Limb (tissue), 2 donors: ENCODE data around the gene TTC6.

Source experiments
- DNase-seq, 2 donors: peaks; one replicate each; pipeline ENCODE4 v3.0.0-alpha.2; 2016; ENCODE audit errors: extremely low spot score in 2 of 2

TTC6 gene

GRCh38 chr14:37585971-37586796, 9.2 kb upstream of the TTC6 start:
- no peak for DNase-seq

GRCh38 chr14:37586797-37587130, 8.7 kb upstream of the TTC6 start:
- no peak for DNase-seq

DNA sequence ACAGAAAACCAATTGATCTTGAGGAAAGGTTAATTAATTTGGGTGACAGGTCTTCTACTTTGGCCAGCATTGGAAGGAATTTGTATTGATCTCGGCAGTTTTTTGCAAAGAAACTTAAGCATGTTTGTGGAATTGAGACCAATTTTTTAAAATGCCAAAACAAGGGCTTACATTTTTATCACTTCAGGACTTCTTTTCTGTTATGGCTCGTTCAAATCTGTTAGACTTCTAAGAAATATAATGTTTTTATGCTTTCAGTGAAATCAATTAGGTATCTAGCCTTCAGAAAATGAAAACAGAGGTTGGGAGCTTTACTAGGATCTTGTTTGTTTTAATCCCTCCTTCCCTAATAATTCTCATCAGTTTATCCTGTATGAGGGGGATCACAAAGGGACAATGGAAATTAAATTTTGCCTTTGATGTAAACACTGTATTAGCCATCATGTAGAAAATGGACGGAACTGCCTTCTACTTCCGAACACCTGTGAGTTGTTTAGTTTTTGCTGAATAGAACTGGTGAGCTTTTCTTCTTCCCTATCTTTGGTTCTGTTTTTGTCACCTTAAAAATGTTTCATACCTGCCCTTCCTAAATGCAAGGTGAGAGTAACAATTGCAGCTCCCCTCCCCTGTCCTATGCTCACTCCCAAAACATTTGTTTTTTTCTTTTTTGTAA, 8.2 kb upstream of the TTC6 start:
- no peak for DNase-seq

DNA sequence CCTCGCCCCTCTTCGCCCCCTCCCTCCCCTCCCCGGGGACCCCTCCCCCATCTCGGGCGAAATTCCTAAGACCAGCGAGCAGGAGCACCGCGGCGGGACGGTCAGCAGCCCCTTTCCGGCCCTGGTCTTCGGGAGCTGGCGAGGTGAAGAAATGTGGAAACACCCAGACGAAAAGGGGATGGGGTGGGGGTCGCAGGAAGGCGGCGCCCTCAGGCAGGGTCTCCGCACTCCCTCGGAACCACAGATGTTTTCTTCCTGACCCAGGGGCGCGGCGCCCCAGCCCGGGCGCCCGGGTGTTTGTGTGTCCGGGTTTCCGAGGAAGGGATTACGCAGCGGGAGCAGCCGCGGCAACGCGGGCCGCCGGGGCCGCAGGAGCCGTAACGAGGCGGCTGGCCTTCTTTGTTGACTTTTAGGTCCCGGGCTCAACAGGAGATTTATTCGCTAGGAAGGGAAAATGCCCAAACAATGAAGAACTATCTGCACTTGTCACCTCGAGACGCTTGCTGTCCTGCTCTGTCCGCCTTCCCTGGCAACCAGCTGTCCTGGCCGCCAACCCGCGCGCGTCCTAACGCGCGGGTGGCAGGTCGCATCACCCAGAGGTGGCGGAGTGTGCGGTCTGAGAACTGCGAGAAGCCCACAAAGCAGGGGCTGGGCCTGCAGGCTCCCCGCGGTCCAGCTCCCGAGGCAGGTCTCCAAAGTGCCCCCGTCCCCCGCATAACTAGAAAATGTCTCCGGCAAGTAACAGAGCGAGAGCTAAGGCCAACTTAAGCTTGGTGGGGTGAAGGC, 7.4 kb upstream of the TTC6 start:
- peak in 1 of 2 donors; percentile 64 for DNase-seq

DNA sequence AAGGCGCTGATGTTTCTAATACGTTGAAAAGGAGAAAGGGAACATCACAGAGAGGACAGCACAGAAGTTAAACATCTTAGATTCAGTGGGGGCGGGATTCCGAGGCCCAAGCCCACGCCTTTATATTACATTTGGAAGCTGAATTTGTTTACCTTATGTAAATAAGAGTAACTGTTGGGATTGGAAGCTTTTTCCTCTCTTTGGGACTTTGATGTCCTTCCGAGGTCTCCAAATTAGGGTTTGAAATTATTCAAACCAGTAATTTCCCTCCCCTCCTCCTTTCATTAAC, 6.8 kb upstream of the TTC6 start:
- no peak for DNase-seq

- peak in 1 of 2 donors; percentile 53 for DNase-seq
Observed at GRCh38 chr14:37588956-37589714, 6.3 kb upstream of the TTC6 start.

DNA sequence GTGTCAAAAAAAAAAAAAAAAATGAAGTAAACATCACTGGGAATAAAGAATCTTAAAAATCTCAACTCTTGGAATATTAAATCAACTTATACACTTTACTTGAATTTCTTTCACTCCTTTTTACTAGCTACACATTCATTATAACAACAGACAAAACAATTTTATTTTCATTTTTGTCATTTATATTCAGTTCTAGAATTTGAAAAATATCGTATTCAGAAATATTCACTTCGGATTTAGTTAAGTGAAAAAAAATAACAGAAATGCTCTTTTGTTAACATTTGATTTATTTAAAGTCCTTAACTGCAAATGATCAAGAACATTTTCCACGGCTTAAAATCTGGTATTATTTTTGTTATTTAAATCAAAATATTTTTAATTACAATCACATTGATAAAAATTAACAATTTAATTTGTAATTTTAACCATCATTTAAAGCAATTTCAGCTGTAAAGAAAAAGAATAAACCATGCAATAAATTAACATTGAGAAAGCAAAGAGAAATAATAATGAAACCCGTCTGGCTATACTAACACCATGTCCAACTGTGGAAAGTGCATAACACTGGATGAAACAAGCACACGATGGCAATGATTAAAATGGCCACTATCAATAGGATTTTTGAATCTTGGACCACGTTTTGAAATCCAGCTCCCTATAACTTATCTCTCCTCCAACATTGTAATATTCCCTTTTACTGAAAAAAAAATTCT, 5.6 kb upstream of the TTC6 start:
- no peak for DNase-seq

DNA sequence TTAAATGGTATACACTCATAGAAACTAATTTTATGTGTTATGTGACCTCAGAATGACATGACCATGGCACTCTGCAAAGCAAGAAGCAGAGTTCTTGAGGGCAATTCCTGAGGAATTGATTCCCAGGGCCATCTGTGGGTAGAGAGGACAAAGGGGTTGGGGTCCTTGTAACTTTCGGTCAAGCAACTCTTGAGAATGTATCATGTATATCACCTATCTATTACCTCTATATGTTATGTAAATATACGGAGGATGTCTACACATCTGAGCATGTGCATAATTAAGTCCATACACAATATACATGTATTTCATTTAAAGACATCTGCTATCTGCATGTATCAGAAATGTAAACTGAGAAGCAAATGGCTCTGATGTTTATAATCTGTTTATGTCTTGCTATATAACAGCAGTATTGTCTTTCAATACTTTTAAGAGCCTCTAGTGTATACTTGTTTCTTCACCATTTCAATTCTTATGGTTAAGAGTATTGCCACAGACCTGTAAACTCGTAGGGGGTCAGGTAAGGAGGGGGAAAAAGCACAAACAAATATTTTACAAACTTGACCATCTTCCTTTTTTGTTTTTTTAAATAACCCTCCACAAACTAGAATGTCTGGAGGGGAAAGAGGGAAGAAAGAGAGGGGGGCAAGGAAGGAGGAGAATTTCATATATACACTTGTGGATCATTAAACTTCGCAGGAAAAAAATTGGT, 4.8 kb upstream of the TTC6 start:
- no peak for DNase-seq

DNA sequence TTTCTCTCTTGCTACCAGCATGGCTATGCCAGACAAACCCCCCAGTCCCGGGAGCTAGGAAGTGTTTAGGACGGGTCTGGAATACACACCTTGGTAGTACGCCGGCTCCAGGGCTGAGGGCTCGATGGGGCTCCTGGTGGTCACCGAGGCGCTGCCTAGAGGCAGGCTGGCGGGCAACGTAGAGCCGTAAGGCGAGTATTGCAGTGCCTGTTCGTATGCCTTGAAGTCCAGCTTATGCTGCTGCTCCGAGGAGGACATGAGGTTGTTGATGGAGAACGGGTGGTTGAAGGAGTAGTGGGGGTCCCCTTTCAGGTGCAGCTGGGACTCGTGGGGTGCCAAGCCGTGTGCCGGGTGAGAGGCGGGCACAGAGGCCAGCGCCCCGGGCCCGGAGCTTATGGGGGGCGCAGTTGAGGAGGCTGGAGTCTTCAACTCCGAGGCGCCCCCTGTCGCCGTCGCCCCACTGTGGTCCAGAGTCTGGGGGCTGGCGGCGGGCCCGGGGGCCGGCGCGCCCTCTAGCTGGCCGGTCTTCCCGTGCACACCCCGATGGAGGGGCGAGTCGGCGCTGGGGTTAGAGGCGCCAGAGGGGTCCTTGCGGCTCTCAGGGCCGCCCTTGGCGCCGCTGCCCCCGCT, 4.0 kb upstream of the TTC6 start:
- peak in 1 of 2 donors; percentile 63 for DNase-seq

GRCh38 chr14:37591941-37592481, 3.4 kb upstream of the TTC6 start:
- no peak for DNase-seq

DNA sequence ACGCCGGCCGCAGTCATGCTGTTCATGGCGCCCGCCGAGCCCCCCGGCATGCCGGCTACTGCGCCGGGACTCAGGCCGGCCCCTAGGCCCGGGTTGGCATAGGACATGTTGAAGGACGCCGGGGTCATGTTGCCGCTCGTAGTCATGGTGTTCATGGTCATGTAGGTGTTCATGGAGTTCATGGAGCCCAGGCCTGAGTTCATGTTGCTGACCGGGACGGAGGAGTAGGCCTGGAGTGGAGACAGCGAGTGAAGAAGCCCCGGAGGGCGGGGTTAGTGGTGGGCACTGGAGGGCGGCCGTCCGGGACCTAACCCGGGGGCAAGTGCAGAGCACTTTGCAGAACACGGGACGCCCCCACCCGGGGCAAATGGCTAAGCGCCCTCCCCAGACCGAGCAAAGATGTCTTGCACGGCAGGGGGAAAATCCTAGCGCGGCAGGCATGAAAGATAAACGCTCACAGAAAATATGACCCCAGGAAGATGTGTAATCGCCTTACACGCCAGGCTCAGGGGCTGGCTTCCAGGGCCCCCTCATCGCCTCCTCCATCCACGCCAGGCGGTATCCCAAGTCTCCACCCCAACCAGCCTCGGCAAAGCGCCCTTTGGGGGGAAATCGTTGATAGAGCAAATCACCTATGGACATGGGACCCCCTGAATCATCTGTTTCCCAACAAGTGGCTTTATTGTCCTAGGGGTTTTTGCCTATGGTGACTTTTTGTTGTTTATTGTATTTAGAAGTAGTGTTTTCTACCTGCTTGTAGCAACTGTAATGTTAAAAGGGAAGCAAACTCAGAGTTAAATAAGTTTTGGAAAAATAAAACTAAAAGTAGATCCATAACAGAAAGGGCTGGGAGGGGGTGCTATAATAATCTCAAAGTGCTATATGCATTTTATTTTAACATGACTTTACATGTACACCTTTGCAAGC, 2.7 kb upstream of the TTC6 start:
- no peak for DNase-seq

DNA sequence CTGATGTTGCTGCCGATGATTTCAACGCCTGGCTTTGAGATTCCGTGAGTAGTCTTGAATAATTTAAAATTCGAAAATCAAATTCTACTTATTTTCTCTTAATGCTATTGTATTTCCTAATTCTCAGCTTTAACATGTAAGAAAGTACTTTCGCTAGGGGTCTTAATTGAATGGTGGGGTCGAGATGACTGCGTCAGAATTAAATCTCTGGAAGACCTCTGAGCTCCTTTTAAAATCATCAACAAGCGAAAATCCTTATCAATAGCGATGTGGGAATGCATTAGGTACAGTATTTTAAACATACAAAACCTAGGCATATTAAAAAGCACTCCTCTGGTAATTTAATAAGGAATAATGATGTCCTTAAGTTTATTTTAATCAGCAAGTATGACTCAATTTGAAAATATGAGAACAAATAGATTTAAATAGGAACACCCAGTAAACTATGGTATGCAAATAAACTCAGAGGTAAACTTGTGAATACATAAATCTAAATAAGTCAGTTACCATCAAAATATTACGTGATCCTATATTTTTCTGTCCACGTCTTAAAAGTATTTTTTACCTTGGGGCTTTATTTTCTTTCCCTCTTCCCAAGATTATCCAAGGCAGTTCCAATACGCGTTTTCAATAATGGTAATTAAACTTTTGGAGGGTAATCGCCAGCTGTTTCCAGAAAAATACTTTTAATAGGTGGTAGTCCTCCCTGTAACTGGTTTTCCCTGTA, 1.8 kb upstream of the TTC6 start:
- DNase-seq, result no peak

DNA sequence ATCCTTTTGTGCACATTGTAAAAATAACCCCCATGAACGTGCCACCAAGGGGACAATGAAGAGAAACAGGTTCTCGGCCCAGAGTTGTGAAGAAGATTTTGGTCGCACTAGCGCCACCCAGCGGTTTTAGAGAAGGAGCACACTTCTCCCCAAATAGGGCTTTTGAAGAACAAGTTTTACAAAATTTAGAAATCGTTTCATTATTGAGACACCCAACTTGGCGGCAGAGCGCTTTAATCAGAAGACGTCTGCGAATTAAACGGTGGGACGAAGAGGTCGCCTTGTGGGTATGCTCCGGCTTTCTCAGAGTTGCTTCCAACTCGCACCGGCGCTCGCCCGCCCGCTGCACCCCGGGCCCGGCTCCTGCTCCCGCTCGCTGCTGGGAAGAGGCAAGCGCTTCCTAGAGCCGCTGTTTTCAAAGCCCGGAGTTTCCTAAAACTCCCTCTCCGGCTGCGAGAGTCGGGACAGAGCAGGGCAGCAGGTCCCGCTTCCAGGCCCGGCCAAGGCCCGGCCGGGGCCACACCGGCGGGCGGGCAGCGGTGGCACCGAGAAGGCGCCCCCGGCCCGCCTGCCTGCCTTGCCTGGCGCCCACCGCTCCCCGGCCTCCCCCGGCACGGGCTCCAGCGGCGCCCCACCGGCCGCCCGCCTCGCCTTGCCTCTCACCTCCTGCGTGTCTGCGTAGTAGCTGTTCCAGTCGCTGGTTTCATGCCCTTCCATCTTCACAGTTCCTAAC, 1.0 kb upstream of the TTC6 start:
- peak; percentile 71 to 83 for DNase-seq

DNA sequence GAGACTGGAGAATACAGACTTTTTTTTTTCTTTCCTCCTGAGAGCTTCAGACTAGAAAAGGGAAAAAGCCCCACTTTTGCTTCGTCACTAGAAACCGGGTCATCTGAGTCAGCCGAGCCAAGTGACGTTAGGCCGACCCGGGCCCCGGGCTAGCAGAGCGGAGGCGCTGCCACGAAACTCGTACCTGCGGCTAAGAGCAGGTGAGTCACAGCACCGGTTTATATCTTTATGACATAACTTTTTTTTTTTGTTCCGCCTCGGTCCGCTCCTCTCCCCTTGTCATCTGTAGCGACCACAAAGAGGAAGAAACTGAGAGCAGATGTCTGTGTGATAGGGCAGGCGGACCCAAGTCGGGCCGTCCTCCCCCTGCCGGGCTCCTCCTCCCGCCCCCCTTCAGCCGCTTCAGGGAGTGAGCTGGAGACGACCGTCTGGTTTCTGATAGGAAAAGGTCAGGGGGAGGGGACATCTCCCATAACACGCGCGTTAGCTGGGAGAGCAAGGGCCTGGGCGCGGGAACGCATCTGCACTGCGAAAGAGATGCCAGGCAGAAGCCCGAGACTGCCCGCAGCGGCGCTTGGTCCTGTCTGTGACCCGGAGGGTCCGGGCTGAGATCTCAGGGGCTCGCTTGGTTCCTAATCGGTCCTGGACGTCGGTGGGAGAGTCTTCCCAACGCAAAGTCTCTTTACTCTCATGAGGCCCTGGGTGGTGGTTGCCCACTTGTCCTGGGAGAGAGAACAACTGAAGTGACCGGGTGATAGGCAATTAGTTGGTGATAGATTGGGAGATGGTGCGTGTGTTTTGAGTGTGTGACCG, 586 bp downstream of the TTC6 start:
- DNase-seq, result peak in 1 of 2 donors; percentile 60

DNA sequence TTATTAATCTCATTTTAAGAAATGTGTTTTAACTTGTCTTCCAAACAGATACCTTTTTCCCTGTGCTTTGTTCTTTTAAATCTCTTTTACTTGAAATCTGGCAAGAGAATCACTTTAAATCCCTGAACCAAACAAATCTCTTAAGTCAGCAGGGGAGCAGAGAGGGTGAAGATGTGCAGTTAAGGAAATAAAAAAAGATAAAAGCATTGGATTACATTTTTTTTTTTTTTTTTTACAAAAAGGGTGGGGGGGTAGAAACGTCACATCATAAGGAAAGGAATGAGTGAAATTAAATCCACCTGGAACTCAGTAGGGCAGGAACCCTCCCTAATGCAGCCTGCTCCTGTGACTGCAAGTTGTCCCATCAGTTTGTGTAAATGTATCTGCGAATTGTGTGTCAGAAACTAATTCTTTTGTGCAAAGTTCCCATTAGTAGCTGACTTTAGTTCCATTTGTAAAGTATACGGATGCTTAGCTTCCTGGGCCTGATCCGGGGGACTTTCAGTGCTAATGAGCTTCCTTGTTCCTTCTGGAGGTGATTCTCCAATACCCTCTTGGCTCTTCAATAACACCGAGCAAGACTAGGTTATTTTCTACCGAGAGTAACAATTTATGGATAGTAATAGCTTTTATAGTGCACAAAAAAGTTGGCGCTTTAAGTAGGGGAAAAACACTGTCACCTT, 1.5 kb downstream of the TTC6 start:
- no peak for DNase-seq

DNA sequence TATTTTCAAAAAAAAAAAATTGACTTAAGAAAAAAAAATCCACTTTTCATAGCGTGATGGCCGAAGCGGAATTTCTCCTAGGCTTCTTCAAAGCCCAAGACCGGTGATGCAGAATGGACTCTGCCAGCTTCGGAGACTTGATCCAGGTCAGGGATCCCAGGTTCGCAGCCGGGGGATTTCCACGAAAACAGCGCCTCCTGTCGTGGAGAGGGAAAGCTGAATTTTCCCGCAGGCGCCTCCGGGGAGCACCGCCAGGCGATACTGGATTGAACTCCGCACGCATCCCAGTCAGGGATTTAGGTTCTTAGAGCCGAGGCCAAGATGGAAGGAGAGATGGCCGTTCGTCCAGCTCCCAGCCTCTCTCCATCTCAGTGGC, 2.1 kb downstream of the TTC6 start:
- no peak for DNase-seq
